ENCODE results near the gene CCDC8.

The CCDC8 gene

GRCh38 chr19:46392252-46392801, 21.0 kb downstream of the CCDC8 start:
- in situ Hi-C loops (cut with HindIII; ENCODE audit: low sequenced_read_pairs) = no loop called here
- TF ChIP-seq, protein P1, sequence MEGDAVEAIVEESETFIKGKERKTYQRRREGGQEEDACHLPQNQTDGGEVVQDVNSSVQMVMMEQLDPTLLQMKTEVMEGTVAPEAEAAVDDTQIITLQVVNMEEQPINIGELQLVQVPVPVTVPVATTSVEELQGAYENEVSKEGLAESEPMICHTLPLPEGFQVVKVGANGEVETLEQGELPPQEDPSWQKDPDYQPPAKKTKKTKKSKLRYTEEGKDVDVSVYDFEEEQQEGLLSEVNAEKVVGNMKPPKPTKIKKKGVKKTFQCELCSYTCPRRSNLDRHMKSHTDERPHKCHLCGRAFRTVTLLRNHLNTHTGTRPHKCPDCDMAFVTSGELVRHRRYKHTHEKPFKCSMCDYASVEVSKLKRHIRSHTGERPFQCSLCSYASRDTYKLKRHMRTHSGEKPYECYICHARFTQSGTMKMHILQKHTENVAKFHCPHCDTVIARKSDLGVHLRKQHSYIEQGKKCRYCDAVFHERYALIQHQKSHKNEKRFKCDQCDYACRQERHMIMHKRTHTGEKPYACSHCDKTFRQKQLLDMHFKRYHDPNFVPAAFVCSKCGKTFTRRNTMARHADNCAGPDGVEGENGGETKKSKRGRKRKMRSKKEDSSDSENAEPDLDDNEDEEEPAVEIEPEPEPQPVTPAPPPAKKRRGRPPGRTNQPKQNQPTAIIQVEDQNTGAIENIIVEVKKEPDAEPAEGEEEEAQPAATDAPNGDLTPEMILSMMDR (IDR thresholded peaks at IDR 0.05; ENCODE audit: low read depth, low read length, missing control alignments) = no peak

GRCh38 chr19:46391296-46392251, 21.8 kb downstream of the CCDC8 start:
- H3K4me3 ChIP-seq (ENCODE audit: low read depth, low read length) = no peak overlapping the region
- no peak for DNase-seq (ENCODE audit: low read depth)
- TF ChIP-seq, protein P1 (IDR thresholded peaks at IDR 0.05; ENCODE audit: low read depth, low read length, missing control alignments) = no peak
- in situ Hi-C loops (cut with HindIII; ENCODE audit: low sequenced_read_pairs) = no loop called here

More at GRCh38 chr19:46392252-46392801, 21.0 kb downstream of the CCDC8 start:
- no peak overlapping the region for H3K4me3 ChIP-seq (ENCODE audit: low read depth, low read length)
- DNase-seq (ENCODE audit: low read depth) = no peak

DNA sequence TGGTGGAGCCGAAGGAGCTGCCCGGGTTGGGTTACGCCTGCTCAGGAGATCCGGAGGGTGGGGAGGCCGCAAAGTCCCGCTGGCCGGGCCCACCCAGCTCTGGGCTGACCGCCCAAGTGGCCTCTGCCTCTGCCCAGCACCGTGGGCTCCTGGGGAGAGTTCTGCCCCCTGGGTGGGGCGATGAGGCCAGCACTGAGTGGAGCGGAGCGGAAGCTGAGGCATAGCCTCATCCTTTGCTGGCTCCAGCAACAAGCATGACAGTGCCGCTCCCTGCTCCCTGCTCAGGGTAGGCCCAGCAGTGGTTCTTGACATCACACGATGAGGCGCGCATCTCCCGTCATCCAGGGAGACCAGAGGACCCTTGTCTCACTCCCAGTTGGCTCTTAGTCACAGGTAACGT, 22.5 kb downstream of the CCDC8 start:
- H3K4me3 ChIP-seq (ENCODE audit: low read depth, low read length) = no peak overlapping the region
- TF ChIP-seq, protein P1 (IDR thresholded peaks at IDR 0.05; ENCODE audit: low read depth, low read length, missing control alignments) = no peak
- no peak for DNase-seq (ENCODE audit: low read depth)
- in situ Hi-C loops (cut with HindIII; ENCODE audit: low sequenced_read_pairs) = no loop called here

- H3K4me3 ChIP-seq (ENCODE audit: low read depth, low read length) = no peak overlapping the region
- no peak for DNase-seq (ENCODE audit: low read depth)
- in situ Hi-C loops (cut with HindIII; ENCODE audit: low sequenced_read_pairs) = no loop called here
- TF ChIP-seq, protein P1 (IDR thresholded peaks at IDR 0.05; ENCODE audit: low read depth, low read length, missing control alignments) = no peak
These were observed 23.1 kb downstream of the CCDC8 start for GRCh38 chr19:46390121-46390858.

GRCh38 chr19:46388311-46389095, 24.9 kb downstream of the CCDC8 start:
- no peak for DNase-seq (ENCODE audit: low read depth)
- no peak overlapping the region for H3K4me3 ChIP-seq (ENCODE audit: low read depth, low read length)
- in situ Hi-C loops (cut with HindIII; ENCODE audit: low sequenced_read_pairs) = no loop called here
- TF ChIP-seq, protein P1 (IDR thresholded peaks at IDR 0.05; ENCODE audit: low read depth, low read length, missing control alignments) = no peak

- DNase-seq (ENCODE audit: low read depth) = no peak
- TF ChIP-seq, protein P1 (IDR thresholded peaks at IDR 0.05; ENCODE audit: low read depth, low read length, missing control alignments) = no peak
- H3K4me3 ChIP-seq (ENCODE audit: low read depth, low read length) = no peak overlapping the region
- in situ Hi-C loops (cut with HindIII; ENCODE audit: low sequenced_read_pairs) = no loop called here
These were observed 25.6 kb downstream of the CCDC8 start for GRCh38 chr19:46387713-46388130.
